GM18502 (cell line): ENCODE results near the gene CCNE1.
"Not testable (repeated sequence)": the region's sequence is repeated elsewhere in the genome, so short reads cannot be mapped to it uniquely, and the experiment has no call there.

Experiments used
- ATAC-seq: cut with Tn5 transposase; IDR thresholded peaks from one replicate; pipeline ENCODE4 v1.9.1; 2021; ENCODE audit warnings: mild to moderate bottlenecking; ENCODE audit not compliant: unreplicated experiment, poor library complexity

Gene CCNE1

DNA sequence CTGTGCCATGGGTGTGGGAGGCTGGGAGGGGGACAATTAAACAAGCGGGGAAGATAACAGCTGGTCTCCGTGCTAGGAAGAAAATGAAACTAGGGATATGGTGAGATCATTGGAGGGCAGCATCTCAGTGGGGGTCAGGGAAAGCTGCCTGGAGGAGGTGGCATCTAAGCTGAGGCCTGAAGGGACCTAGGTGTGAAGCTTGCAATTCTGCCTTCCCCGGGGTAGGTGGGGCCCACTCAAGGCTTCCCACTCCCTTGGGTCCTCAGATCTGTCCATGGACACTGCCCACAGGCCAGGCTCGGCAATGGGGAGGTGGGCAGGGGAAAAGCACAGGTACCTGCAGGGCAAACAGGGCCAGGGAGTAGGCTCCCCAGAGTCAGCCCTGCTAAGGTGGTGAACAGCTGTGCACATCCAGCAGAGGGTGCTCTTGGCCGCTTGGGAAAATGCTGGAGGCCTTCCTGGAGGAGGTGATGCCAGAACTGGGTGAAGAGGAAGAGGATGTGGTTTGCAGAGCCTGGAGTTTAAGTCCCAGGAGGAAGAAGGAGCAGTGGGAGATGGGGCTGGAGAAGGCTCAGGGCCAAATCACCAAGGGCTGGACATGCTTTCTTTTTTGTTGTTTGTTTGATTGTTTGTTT lies 25.7 kb upstream of the CCNE1 start:
- ATAC-seq, result no peak

GRCh38 chr19:29787281-29787680 lies 24.5 kb upstream of the CCNE1 start:
- no peak for ATAC-seq

DNA sequence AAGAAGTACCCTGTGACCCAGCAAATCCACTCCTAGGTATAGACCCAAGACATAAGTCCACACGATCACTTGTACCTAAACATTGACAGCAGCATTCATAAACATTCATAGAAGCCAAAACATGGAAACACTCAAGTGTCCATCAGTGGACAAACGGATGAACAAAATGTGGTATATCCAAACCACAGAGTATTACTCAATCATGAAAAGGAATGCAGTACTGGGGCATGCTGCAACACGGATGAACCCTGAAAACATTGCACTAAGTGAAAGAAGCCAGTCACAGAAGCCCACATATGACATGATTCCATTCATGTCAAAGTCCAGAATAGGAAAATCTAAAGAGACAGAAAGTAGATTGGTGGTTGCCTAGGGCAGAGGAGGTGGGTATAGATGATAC lies 22.8 kb upstream of the CCNE1 start:
- ATAC-seq, result no peak

- ATAC-seq, result no peak
These were observed 18.6 kb upstream of the CCNE1 start for GRCh38 chr19:29793116-29793727.

- ATAC-seq, result not testable (repeated sequence)
These were observed 17.3 kb upstream of the CCNE1 start for GRCh38 chr19:29794490-29794889.

DNA sequence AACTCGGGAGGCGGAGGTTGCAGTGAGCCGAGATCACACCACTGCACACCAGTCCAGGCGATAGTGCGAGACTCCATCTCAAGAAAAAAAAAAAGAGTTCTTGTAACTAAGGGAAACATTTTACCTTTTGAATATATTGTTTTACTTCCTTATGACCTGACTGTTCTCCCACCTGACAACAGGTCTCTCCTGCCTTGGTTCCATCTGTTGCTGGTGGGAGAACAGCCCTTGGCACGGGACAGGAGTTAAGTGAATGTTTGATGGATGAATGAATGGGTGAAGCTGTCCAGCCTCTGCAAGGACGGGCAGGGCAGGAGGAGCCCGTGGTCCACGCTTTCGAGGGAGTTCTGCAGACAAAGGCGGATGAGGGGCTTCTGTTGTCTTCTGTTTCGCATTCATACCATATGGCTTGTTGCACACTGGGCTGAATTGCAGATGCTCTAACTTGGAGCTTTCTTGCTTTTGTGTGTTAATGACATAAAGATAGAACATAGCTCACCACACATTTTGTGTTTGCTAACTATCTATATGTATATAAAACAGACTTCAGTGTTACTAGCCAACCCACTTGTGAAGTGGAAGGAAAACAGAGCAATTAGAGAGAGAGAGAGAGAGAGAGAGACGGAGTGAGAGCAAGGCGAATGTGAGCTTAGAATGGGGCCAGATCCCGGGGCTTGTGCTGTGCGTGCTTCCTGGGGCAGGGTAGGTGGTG lies 16.2 kb upstream of the CCNE1 start:
- ATAC-seq, result no peak

GRCh38 chr19:29796173-29796573 lies 15.6 kb upstream of the CCNE1 start:
- no peak for ATAC-seq

DNA sequence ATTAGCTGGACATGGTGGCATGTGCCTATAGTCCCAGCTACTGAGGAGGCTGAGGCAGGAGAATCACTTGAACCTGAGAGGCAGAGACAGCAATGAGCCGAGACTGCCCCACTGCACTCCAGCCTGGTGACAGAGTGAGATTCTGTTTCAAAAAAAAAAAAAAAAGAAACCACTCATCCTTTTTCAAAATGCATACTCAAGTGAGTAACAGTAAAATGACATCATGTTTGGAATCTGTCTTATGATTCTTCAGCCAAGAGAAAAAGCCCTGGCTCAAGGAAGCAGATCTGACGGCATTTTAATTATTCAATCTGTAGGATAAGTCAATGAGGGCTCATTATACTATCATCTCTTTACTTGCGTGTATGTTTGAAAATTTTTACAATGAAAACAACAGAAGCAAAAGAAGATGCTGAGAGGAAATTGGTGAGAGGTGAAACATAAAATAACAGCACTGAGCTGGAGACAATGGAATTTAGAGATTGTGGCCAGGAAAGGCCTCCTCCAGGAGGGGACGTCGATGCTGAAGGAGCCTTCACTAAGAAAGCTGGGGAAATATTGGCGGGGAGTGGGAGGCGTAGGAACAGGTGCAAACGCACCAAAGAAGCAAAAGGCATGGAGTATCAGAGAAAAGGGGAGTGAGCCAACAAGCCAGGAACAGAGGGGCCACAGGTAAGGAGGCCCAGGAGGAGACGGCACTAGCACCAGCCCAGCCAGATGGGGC lies 12.9 kb upstream of the CCNE1 start:
- ATAC-seq, result no peak

DNA sequence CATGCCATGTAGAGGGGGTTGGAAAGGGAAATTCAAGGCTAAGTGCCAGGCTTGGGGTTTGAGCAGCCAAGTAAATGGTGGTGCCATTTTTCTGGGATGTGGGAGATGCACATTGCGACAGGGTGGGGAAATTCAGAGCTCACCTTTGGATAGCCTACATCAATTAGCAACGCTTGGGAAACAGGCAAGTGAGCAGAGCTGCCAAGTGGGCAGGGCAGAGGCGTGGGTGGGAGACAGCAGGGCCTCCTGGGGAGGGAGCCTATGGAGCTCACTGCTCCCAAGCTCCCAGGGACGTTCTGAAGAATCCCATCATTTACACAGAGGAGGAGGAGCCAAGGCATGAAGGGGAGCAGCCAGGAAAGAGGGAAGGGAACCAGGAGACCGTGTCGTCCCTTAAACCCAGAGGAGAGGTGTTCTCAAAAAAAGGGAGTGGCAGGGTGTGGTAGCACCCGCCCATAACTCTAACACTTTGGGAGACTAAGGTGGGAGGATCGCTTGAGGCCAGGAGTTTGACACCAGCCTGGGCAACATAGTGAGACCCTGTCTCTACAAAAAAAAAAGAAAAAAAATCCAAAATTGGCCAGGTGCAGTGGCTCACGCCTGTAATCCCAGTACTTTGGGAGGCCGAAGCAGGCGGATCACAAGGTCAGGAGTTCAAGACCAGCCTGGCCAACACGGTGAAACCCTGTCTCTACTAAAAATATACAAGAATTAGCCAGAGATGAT lies 11.5 kb upstream of the CCNE1 start:
- ATAC-seq, result no peak

GRCh38 chr19:29803951-29804350 lies 7.8 kb upstream of the CCNE1 start:
- not testable (repeated sequence) for ATAC-seq

GRCh38 chr19:29804493-29804892 lies 7.3 kb upstream of the CCNE1 start:
- peak; percentile 94 for ATAC-seq

DNA sequence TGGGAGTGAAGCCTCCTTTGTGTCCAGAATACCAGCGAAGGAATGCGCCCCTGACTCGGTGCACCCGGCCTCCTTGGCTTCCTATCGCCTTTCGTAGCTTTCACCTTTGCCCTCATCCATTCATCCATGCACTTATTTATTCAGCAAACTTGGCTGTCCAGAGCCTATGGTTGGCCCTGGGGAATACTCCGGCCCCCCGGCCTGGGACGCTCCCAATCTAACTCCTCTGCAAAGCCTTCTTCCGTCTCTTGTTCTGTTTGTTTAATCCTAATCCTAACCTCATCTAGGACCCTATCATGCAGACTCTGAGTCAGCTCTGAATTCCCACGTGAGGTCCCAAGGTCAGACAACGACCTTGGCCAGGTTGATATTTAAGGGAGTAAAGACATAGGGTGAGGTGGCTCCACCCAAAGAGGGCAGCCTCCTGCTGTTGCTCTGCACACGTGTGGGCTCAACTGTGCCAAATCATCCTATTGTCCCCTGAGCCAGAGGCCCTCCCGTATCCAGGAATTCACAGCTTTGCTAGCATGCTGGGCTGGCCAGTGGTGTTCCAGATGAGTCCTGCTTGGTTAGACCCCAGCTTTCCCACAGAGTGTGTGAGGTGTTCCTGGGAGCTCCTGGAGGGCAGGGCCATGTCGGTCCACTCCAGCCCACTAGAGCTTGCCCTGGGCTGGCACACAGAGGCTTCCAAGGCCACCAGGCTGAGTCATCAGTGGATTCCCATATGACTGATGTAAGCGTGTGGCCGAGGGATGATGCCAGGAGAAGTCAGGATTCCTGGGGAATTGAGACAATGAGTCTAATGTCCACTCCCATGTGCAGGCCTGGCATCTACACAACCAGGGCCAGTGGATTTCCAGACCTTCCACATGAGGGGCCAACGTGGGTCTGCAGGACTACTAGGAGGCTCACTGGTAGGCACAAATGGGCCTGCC lies 6.5 kb upstream of the CCNE1 start:
- ATAC-seq, result no peak

DNA sequence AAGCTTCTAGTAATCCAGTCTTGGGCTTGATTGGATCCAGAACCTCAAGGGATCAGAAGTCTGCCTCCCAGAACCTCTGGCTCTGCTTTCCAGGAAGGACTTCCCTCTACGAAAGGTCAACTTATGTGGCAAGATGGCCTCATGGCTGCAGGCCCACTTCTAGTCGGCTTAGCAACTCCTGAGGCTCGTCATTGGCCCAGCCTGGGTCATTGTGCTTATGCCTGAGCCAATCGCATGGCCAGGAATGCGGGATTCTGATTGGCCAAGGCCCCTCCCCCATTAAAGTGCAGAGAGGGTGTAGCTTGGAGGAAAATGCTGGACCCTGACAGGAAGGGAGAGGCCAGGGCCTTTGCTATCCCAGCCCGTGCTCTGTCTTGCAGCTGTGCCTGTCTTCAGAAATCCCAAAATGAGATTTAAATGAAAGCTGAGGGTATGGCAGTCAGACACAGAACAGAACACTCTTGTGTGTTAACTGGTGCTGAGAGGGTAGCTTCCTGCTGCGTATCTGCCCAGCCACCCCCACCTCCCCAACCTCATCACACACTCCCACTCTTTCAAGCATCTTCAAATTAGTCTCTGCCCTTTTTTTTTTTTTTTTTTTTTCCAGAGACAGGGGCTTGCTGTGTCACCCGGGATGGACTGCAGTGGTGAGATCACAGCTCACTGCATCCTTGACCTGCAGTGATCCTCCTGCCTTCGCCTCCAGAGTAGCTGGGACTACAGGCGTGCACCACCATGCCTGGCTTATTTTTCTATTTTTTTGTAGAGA lies 5.5 kb upstream of the CCNE1 start:
- no peak for ATAC-seq

DNA sequence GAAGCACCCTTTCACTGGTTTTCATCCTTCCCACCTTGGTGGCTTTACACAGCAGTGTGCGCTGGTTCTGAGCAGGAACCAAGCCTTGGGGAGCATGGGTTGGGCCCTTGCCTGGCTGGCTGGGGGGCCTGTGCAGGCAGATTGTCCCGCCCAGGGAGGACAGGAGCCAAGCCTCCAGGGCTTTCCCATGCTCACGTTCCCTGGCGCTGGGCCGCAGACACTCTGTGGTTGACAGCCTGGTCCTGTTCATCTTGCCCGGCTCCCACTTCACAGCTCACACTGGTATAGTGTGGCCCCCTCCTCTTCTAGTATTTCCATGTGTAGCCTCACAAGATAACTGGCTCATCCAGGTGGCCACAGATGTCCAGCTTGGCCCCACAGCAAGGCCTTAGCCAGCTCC lies 4.6 kb upstream of the CCNE1 start:
- no peak for ATAC-seq

GRCh38 chr19:29807870-29808405 lies 3.9 kb upstream of the CCNE1 start:
- no peak for ATAC-seq

DNA sequence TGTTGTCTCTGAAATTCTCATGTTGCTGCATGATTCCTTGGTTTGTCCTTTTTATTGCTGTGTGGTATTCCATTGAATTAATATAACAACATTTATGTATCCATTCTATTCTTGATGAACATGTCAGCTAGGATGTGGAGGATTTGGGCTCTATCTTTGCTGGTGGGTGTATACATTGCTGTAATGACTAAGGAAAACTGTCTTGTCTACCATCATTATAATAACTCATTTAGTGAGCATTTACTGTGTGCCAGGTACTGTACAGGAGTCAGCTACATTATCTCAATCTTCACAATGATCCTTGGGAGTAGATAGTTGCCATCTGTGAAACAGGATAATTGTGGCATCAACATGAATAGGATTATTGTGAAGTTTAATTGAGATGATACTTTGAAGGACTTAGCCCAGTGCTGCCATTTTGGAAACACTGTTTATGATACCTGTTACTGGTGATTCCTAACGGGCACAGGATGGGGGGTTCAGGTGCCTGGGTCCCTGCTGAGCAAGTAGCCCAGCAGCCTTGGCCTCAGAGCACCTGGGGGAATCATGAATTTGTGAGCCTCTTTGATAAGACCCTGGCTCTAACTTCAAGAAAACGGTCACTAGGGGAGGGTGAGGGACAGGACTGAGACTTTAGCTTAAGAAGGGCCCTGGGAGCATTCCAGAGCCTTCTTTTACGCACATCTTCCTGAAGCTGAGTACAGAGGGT lies 1.8 kb upstream of the CCNE1 start:
- ATAC-seq, result no peak

- no peak for ATAC-seq
These were observed 1.3 kb upstream of the CCNE1 start for GRCh38 chr19:29810504-29810871.
